HUES48 (cell line): ENCODE measurements around the gene SPEG.

Experiments used
- H3K27ac ChIP-seq: one replicate; pipeline ENCODE4 v1.7.0; 2013; ENCODE audit warnings: low read depth, low read length, inconsistent platforms
- H3K27me3 ChIP-seq: 2 replicates; pipeline ENCODE4 v1.6.1; 2013; ENCODE audit warnings: mild to moderate bottlenecking, low read length; ENCODE audit not compliant: control insufficient read depth, insufficient read depth
- H3K36me3 ChIP-seq: 2 replicates; pipeline ENCODE4 v1.6.1; 2013; ENCODE audit warnings: low read length; ENCODE audit not compliant: control insufficient read depth, insufficient read depth
- H3K4me1 ChIP-seq: 2 replicates; pipeline ENCODE4 v1.6.1; 2013; ENCODE audit warnings: mild to moderate bottlenecking, low read length; ENCODE audit not compliant: control insufficient read depth, insufficient read depth
- H3K4me3 ChIP-seq: 2 replicates; pipeline ENCODE4 v1.5.1; 2013; ENCODE audit warnings: mild to moderate bottlenecking, low read depth, low read length
- H3K9ac ChIP-seq: 2 replicates; pipeline ENCODE4 v1.6.1; 2013; ENCODE audit warnings: mild to moderate bottlenecking, low read depth, low read length, moderate library complexity
- H3K9me3 ChIP-seq: 2 replicates; pipeline ENCODE4 v1.6.1; 2013; ENCODE audit warnings: low read length; ENCODE audit not compliant: control insufficient read depth, insufficient read depth

SPEG gene

GRCh38 chr2:219484343-219485200 lies 49.9 kb downstream of the SPEG start:
- Histone ChIP-seq H3K27me3 (peaks cover 53% of the 10 kb centered on the region), H3K4me1 (peaks cover 31% of the 10 kb centered on the region), H3K9me3 (no peaks in the 10 kb centered on the region), H3K9ac (no peak overlapping the region), H3K27ac (no peak overlapping the region), H3K36me3 (peaks cover 7% of the 10 kb centered on the region; the same call in 1 of the 2 replicates), H3K4me3 (peak overlapping the region; percentile 50)

GRCh38 chr2:219485201-219485580 lies 50.5 kb downstream of the SPEG start:
- Histone ChIP-seq H3K27ac (no peak overlapping the region), H3K4me1 (peaks cover 31% of the 10 kb centered on the region), H3K4me3 (peak overlapping the region; percentile 50; the same call in 1 of the 2 replicates), H3K9ac (no peak overlapping the region), H3K36me3 (peaks cover 7% of the 10 kb centered on the region; the same call in 1 of the 2 replicates), H3K9me3 (no peaks in the 10 kb centered on the region), H3K27me3 (peaks cover 53% of the 10 kb centered on the region)

- Histone ChIP-seq H3K27ac (no peak overlapping the region), H3K36me3 (peaks cover 5% of the 10 kb centered on the region; the same call in 1 of the 2 replicates), H3K9me3 (no peaks in the 10 kb centered on the region), H3K27me3 (peaks cover 53% of the 10 kb centered on the region), H3K4me3 (0 out of 2 replicates have a peak overlapping the region, but pooled peaks have one; percentile 14), H3K4me1 (peaks cover 31% of the 10 kb centered on the region), H3K9ac (no peak overlapping the region)
These were observed 51.8 kb downstream of the SPEG start for GRCh38 chr2:219486380-219486959.

GRCh38 chr2:219488149-219488843 lies 53.7 kb downstream of the SPEG start:
- H3K27me3 ChIP-seq = peaks cover 45% of the 10 kb centered on the region
- no peaks in the 10 kb centered on the region for H3K36me3 ChIP-seq
- no peak overlapping the region for H3K9ac ChIP-seq
- no peak overlapping the region for H3K4me3 ChIP-seq
- H3K4me1 ChIP-seq = peaks cover 31% of the 10 kb centered on the region
- no peak overlapping the region for H3K27ac ChIP-seq
- H3K9me3 ChIP-seq = no peaks in the 10 kb centered on the region

GRCh38 chr2:219488844-219489194 lies 54.2 kb downstream of the SPEG start:
- H3K9me3 ChIP-seq = no peaks in the 10 kb centered on the region
- no peak overlapping the region for H3K9ac ChIP-seq
- H3K4me3 ChIP-seq = no peak overlapping the region
- peaks cover 29% of the 10 kb centered on the region for H3K4me1 ChIP-seq
- H3K27me3 ChIP-seq = peaks cover 44% of the 10 kb centered on the region
- H3K36me3 ChIP-seq = no peaks in the 10 kb centered on the region
- H3K27ac ChIP-seq = no peak overlapping the region

- H3K36me3 ChIP-seq = no peaks in the 10 kb centered on the region
- H3K4me3 ChIP-seq = no peak overlapping the region
- H3K27ac ChIP-seq = no peak overlapping the region
- no peaks in the 10 kb centered on the region for H3K9me3 ChIP-seq
- H3K4me1 ChIP-seq = peaks cover 24% of the 10 kb centered on the region
- H3K9ac ChIP-seq = no peak overlapping the region
- peaks cover 43% of the 10 kb centered on the region for H3K27me3 ChIP-seq
These were observed 54.7 kb downstream of the SPEG start for GRCh38 chr2:219489315-219489714.

- Histone ChIP-seq H3K4me1 (peaks cover 20% of the 10 kb centered on the region), H3K4me3 (no peak overlapping the region), H3K9ac (no peak overlapping the region), H3K27me3 (peaks cover 42% of the 10 kb centered on the region), H3K36me3 (no peaks in the 10 kb centered on the region), H3K9me3 (no peaks in the 10 kb centered on the region), H3K27ac (no peak overlapping the region)
These were observed 55.5 kb downstream of the SPEG start for GRCh38 chr2:219490186-219490585.

GRCh38 chr2:219490600-219491130 lies 56.0 kb downstream of the SPEG start:
- H3K9me3 ChIP-seq = no peaks in the 10 kb centered on the region

GRCh38 chr2:219491278-219491963 lies 56.8 kb downstream of the SPEG start:
- Histone ChIP-seq H3K36me3 (no peaks in the 10 kb centered on the region), H3K27me3 (peaks cover 40% of the 10 kb centered on the region), H3K9ac (no peak overlapping the region), H3K4me1 (peaks cover 20% of the 10 kb centered on the region), H3K9me3 (no peaks in the 10 kb centered on the region), H3K4me3 (no peak overlapping the region), H3K27ac (no peak overlapping the region)

More at GRCh38 chr2:219490600-219491130, 56.0 kb downstream of the SPEG start:
- no peak overlapping the region for H3K9ac ChIP-seq
- H3K4me1 ChIP-seq = peaks cover 20% of the 10 kb centered on the region
- no peak overlapping the region for H3K27ac ChIP-seq
- peaks cover 40% of the 10 kb centered on the region for H3K27me3 ChIP-seq
- no peaks in the 10 kb centered on the region for H3K36me3 ChIP-seq
- no peak overlapping the region for H3K4me3 ChIP-seq

GRCh38 chr2:219492575-219492974 lies 57.9 kb downstream of the SPEG start:
- H3K27me3 ChIP-seq = peaks cover 45% of the 10 kb centered on the region

More at GRCh38 chr2:219492575-219492974, 57.9 kb downstream of the SPEG start:
- no peak overlapping the region for H3K27ac ChIP-seq
- no peaks in the 10 kb centered on the region for H3K9me3 ChIP-seq
- H3K4me1 ChIP-seq = peaks cover 20% of the 10 kb centered on the region
- H3K36me3 ChIP-seq = no peaks in the 10 kb centered on the region
- H3K9ac ChIP-seq = no peak overlapping the region
- no peak overlapping the region for H3K4me3 ChIP-seq
